Right atrium auricular region (tissue), 2 donors: ENCODE measurements around the gene SPRR2D. TPM values are rescaled to one million over a fixed set of nuclear protein-coding genes. Genes with fewer than 3 reads are reported as not detected.

Experiments used
- DNase-seq: peaks from one replicate; pipeline ENCODE4 v3.0.0-alpha.2; 2019; ENCODE audit warnings: low spot score
- H3K27ac ChIP-seq, 2 donors: fragments of 200-600 bp; sonication (generic); 1 replicate in 1 of 2; 2 replicates in 1 of 2; pipeline ENCODE4 v1.5.1; 2016 to 2019
- H3K27me3 ChIP-seq, 2 donors: fragments of 200-600 bp; sonication (generic); one replicate each; pipeline versions ENCODE4 v1.5.1 to v1.6.0; 2017 to 2019
- H3K36me3 ChIP-seq: fragments of 200-600 bp; sonication (generic); one replicate; pipeline ENCODE4 v1.5.1; 2016
- H3K4me1 ChIP-seq, 2 donors: fragments of 200-600 bp; sonication (generic); one replicate each; pipeline versions ENCODE4 v1.5.1 to v1.6.0; 2017 to 2019
- H3K4me3 ChIP-seq, 2 donors: fragments of 200-600 bp; sonication (generic); 1 replicate in 1 of 2; 2 replicates in 1 of 2; pipeline ENCODE4 v1.5.1; 2017 to 2019; ENCODE audit warnings: mild to moderate bottlenecking in 1 of 2, moderate library complexity in 1 of 2
- H3K9me3 ChIP-seq, 2 donors: fragments of 200-600 bp; sonication (generic); one replicate each; pipeline ENCODE4 v1.5.1; 2019
- CTCF ChIP-seq, 2 donors: fragments of 200-600 bp; sonication (generic); IDR thresholded peaks; one replicate each; pipeline ENCODE4 v1.5.1; 2019; ENCODE audit warnings: antibody characterized with exemption in 2 of 2
- total RNA-seq, 2 donors: library from RNA; depleted of rRNA; stranded (reverse); fragments of >200 nt; gene quantifications; one replicate each; pipeline ENCODE4 v1.1.0, GENCODE V29; 2016

SPRR2D gene
- total RNA-seq, 2 donors from 2014 or later, result not detected

- TF ChIP-seq CTCF (IDR thresholded peaks at IDR 0.05), result no peak
- H3K27me3 ChIP-seq, result no peaks in the 10 kb centered on the region
- H3K36me3 ChIP-seq, result no peaks in the 10 kb centered on the region
- no peak for DNase-seq
- H3K27ac ChIP-seq, result no peak overlapping the region
- H3K4me3 ChIP-seq, result no peak overlapping the region
- H3K4me1 ChIP-seq, result no peaks in the 10 kb centered on the region
- no peaks in the 10 kb centered on the region for H3K9me3 ChIP-seq
Measured at GRCh38 chr1:153035211-153035610, 5.7 kb downstream of the SPRR2D start.

GRCh38 chr1:153032677-153033308 lies 8.1 kb downstream of the SPRR2D start:
- no peak overlapping the region for H3K4me3 ChIP-seq
- TF ChIP-seq CTCF (IDR thresholded peaks at IDR 0.05), result no peak
- no peaks in the 10 kb centered on the region for H3K27me3 ChIP-seq
- H3K9me3 ChIP-seq, result no peaks in the 10 kb centered on the region
- no peak overlapping the region for H3K27ac ChIP-seq
- H3K36me3 ChIP-seq, result no peaks in the 10 kb centered on the region
- H3K4me1 ChIP-seq, result no peaks in the 10 kb centered on the region
- no peak for DNase-seq

GRCh38 chr1:153032073-153032472 lies 8.8 kb downstream of the SPRR2D start:
- no peaks in the 10 kb centered on the region for H3K4me1 ChIP-seq
- no peak for DNase-seq
- H3K36me3 ChIP-seq, result no peaks in the 10 kb centered on the region
- H3K9me3 ChIP-seq, result no peaks in the 10 kb centered on the region
- H3K27me3 ChIP-seq, result no peaks in the 10 kb centered on the region
- no peak overlapping the region for H3K4me3 ChIP-seq
- H3K27ac ChIP-seq, result no peak overlapping the region
- TF ChIP-seq CTCF (IDR thresholded peaks at IDR 0.05), result no peak

- no peak for TF ChIP-seq CTCF (IDR thresholded peaks at IDR 0.05)
Measured at GRCh38 chr1:153030895-153031294, 10.0 kb downstream of the SPRR2D start, which contains the start of gene SPRR1B. SPRR1B (plus strand) TSS chr1:153031203; CDS start chr1:153032346, 1,143 bp downstream.

GRCh38 chr1:153028766-153029165 lies 12.2 kb downstream of the SPRR2D start:
- H3K9me3 ChIP-seq, result no peaks in the 10 kb centered on the region
- no peak overlapping the region for H3K4me3 ChIP-seq
- no peaks in the 10 kb centered on the region for H3K4me1 ChIP-seq
- TF ChIP-seq CTCF (IDR thresholded peaks at IDR 0.05), result no peak
- no peak for DNase-seq
- H3K27ac ChIP-seq, result no peak overlapping the region
- no peaks in the 10 kb centered on the region for H3K27me3 ChIP-seq
- H3K36me3 ChIP-seq, result no peaks in the 10 kb centered on the region

More at GRCh38 chr1:153030895-153031294, 10.0 kb downstream of the SPRR2D start, which contains the start of gene SPRR1B:
- Histone ChIP-seq H3K27me3 (no peaks in the 10 kb centered on the region), H3K4me1 (no peaks in the 10 kb centered on the region), H3K9me3 (no peaks in the 10 kb centered on the region), H3K27ac (no peak within 1 kb of the TSS), H3K4me3 (no peak within 1 kb of the TSS), H3K36me3 (no peaks in the 10 kb centered on the region)
- DNase-seq, result no peak

- Histone ChIP-seq H3K4me3 (no peak overlapping the region), H3K27ac (no peak overlapping the region), H3K9me3 (no peaks in the 10 kb centered on the region), H3K4me1 (no peaks in the 10 kb centered on the region), H3K27me3 (no peaks in the 10 kb centered on the region), H3K36me3 (no peaks in the 10 kb centered on the region)
- TF ChIP-seq CTCF (IDR thresholded peaks at IDR 0.05), result no peak
- DNase-seq, result no peak
Measured at GRCh38 chr1:153025797-153026196, 15.1 kb downstream of the SPRR2D start.
